Liver (tissue), 9 donors: ENCODE results near the gene CENPT. TPM values are rescaled to one million over a fixed set of nuclear protein-coding genes. Genes with fewer than 3 reads are reported as not detected.

Experiments
- DNase-seq: peaks from one replicate; pipeline ENCODE4 v3.0.0-alpha.2; 2017; ENCODE audit warnings: low spot score
- H3K27ac ChIP-seq, 2 donors: one replicate each; pipeline ENCODE4 v1.7.0; 2013; ENCODE audit warnings: inconsistent platforms in 2 of 2, low read length in 2 of 2, control low read depth in 1 of 2, low read depth in 1 of 2, mild to moderate bottlenecking in 1 of 2
- H3K27me3 ChIP-seq, 4 donors: one replicate each; pipeline versions ENCODE4 v1.6.1 to v1.7.0; 2013; ENCODE audit warnings: low read length in 3 of 4, inconsistent platforms in 1 of 4, mild to moderate bottlenecking in 1 of 4, moderate library complexity in 1 of 4; ENCODE audit not compliant: control insufficient read depth in 4 of 4, insufficient read depth in 4 of 4
- H3K36me3 ChIP-seq, 4 donors: one replicate each; pipeline versions ENCODE4 v1.6.1 to v1.7.0; 2013; ENCODE audit warnings: low read length in 3 of 4, mild to moderate bottlenecking in 3 of 4, low read depth in 1 of 4, moderate library complexity in 1 of 4; ENCODE audit not compliant: control insufficient read depth in 4 of 4, insufficient read depth in 3 of 4
- H3K4me1 ChIP-seq, 4 donors: one replicate each; pipeline versions ENCODE4 v1.6.1 to v1.7.0; 2013; ENCODE audit warnings: low read length in 3 of 4, mild to moderate bottlenecking in 3 of 4, moderate library complexity in 1 of 4; ENCODE audit not compliant: control insufficient read depth in 4 of 4, insufficient read depth in 4 of 4
- H3K4me3 ChIP-seq, 3 donors: one replicate each; pipeline versions ENCODE4 v1.6.1 to v1.7.0; 2013; ENCODE audit warnings: low read length in 3 of 3, control low read depth in 1 of 3, low read depth in 1 of 3, mild to moderate bottlenecking in 1 of 3
- H3K9ac ChIP-seq, 2 donors: one replicate each; pipeline ENCODE4 v1.7.0; 2013; ENCODE audit warnings: low read length in 2 of 2, mild to moderate bottlenecking in 2 of 2, moderate library complexity in 2 of 2, control low read depth in 1 of 2, low read depth in 1 of 2
- H3K9me3 ChIP-seq, 4 donors: one replicate each; pipeline versions ENCODE4 v1.6.1 to v1.7.0; 2013; ENCODE audit warnings: low read length in 3 of 4; ENCODE audit not compliant: control insufficient read depth in 4 of 4
- ATF3 ChIP-seq: IDR thresholded peaks from 2 replicates; pipeline ENCODE4 v1.6.1; 2016; ENCODE audit warnings: antibody characterized with exemption
- CTCF ChIP-seq: fragments of 150-350 bp; IDR thresholded peaks from 2 replicates; pipeline ENCODE4 v1.5.1; 2017; ENCODE audit warnings: improper control_type of control experiment, low read depth, low read length; ENCODE audit not compliant: missing input control
- EGR1 ChIP-seq, 2 donors: IDR thresholded peaks; 2 replicates each; pipeline ENCODE4 v1.6.1; 2016 to 2018; ENCODE audit warnings: antibody characterized with exemption in 2 of 2, low read depth in 2 of 2
- FOXA1 ChIP-seq: IDR thresholded peaks from 2 replicates; pipeline ENCODE4 v1.6.1; 2016; ENCODE audit warnings: antibody characterized with exemption
- FOXA2 ChIP-seq: IDR thresholded peaks from 2 replicates; pipeline ENCODE4 v1.6.1; 2016; ENCODE audit warnings: antibody characterized with exemption
- GABPA ChIP-seq, 2 donors: IDR thresholded peaks in 1 of 2; conservative IDR thresholded peaks in 1 of 2; 2 replicates each; pipeline ENCODE4 v1.6.1; 2016; ENCODE audit warnings: antibody characterized with exemption in 2 of 2, mild to moderate bottlenecking in 1 of 2, moderate library complexity in 1 of 2
- HNF4A ChIP-seq, 2 donors: conservative IDR thresholded peaks; 2 replicates each; pipeline ENCODE4 v1.6.1; 2016; ENCODE audit warnings: antibody characterized with exemption in 2 of 2, mild to moderate bottlenecking in 2 of 2
- HNF4G ChIP-seq: IDR thresholded peaks from 2 replicates; pipeline ENCODE4 v1.6.1; 2016; ENCODE audit warnings: antibody characterized with exemption
- JUND ChIP-seq, 2 donors: IDR thresholded peaks; 2 replicates each; pipeline ENCODE4 v1.6.1; 2016; ENCODE audit warnings: antibody characterized with exemption in 2 of 2
- MAX ChIP-seq: IDR thresholded peaks from 2 replicates; pipeline ENCODE4 v1.6.1; 2016; ENCODE audit warnings: antibody characterized with exemption
- NR2F2 ChIP-seq: IDR thresholded peaks from 2 replicates; pipeline ENCODE4 v1.6.1; 2016; ENCODE audit warnings: antibody characterized with exemption
- RAD21 ChIP-seq, 2 donors: IDR thresholded peaks; 2 replicates each; pipeline ENCODE4 v1.6.1; 2016; ENCODE audit warnings: antibody characterized with exemption in 2 of 2, mild to moderate bottlenecking in 2 of 2
- REST ChIP-seq: IDR thresholded peaks from 2 replicates; pipeline ENCODE4 v1.6.1; 2016; ENCODE audit warnings: antibody characterized with exemption, mild to moderate bottlenecking
- RXRA ChIP-seq, 2 donors: IDR thresholded peaks; 2 replicates each; pipeline ENCODE4 v1.6.1; 2017 to 2018; ENCODE audit warnings: antibody characterized with exemption in 2 of 2, mild to moderate bottlenecking in 1 of 2
- SP1 ChIP-seq: IDR thresholded peaks from 2 replicates; pipeline ENCODE4 v1.6.1; 2018; ENCODE audit warnings: antibody characterized with exemption, mild to moderate bottlenecking
- TAF1 ChIP-seq: conservative IDR thresholded peaks from 2 replicates; pipeline ENCODE4 v1.6.1; 2016; ENCODE audit warnings: antibody characterized with exemption, mild to moderate bottlenecking
- YY1 ChIP-seq: IDR thresholded peaks from 2 replicates; pipeline ENCODE4 v1.6.1; 2016; ENCODE audit warnings: antibody characterized with exemption, mild to moderate bottlenecking
- ZBTB33 ChIP-seq: IDR thresholded peaks from 2 replicates; pipeline ENCODE4 v1.6.1; 2016; ENCODE audit warnings: antibody characterized with exemption
- WGBS: extraction: QIAGEN DNeasy Blood & Tissue Kit; methylation state at CpG from one replicate; pipeline ENCODE4 v1.1.7; 2013; 5-methylcytosine and 5-hydroxymethylcytosine counted together
- polyA plus RNA-seq, 2 donors: library from polyadenylated mRNA; stranded (reverse) in 1 of 2; unstranded in 1 of 2; fragments of 200-250 nt in 1 of 2; fragments of >200 nt in 1 of 2; fragmentation: Nextera tagmentation in 1 of 2; extraction: Ambion mirVana in 1 of 2; gene quantifications; one replicate each; pipeline versions ENCODE4 v1.2.1 to v1.2.3, GENCODE V29; 2013 to 2015
- total RNA-seq, 2 donors: library from RNA; depleted of rRNA; stranded (reverse); fragments of >200 nt; gene quantifications; one replicate each; pipeline ENCODE4 v1.2.3, GENCODE V29; 2014
- donor health status: healthy.
- donor health status: healthy.
- donor health status: healthy.
- donor health status: healthy.
- donor health status: healthy.

Gene CENPT
- total and polyA plus RNA-seq, 4 donors = 11.4 to 26.9 (median 19.3) TPM

- Histone ChIP-seq H3K4me3 (no peak overlapping the region), H3K4me1 (peaks cover 0 to 21% (median 9%) of the 10 kb centered on the region in 4 donors), H3K9ac (no peak overlapping the region), H3K36me3 (peaks cover 29 to 57% (median 37%) of the 10 kb centered on the region in 4 donors), H3K9me3 (no peaks in the 10 kb centered on the region), H3K27ac (no peak overlapping the region), H3K27me3 (no peaks in the 10 kb centered on the region)
- 74% methylated on average over 6 of the region's 6 CpGs for WGBS
- no peak for DNase-seq
- no peak for TF ChIP-seq GABPA (IDR thresholded peaks at IDR 0.05 in 1 of 2, conservative IDR thresholded peaks at IDR 0.05 in 1 of 2)
- no peak for TF ChIP-seq ZBTB33
- TF ChIP-seq JUND (IDR thresholded peaks at IDR 0.05) = no peak
- TF ChIP-seq YY1 = no peak
- no peak for TF ChIP-seq REST
- no peak for TF ChIP-seq RXRA (IDR thresholded peaks at IDR 0.05)
- no peak for TF ChIP-seq SP1
- TF ChIP-seq HNF4A (conservative IDR thresholded peaks at IDR 0.05) = no peak
- TF ChIP-seq CTCF = no peak
- TF ChIP-seq TAF1 = no peak
- TF ChIP-seq HNF4G = no peak
- no peak for TF ChIP-seq NR2F2
- TF ChIP-seq RAD21 (IDR thresholded peaks at IDR 0.05) = no peak
- no peak for TF ChIP-seq MAX
- TF ChIP-seq FOXA1 = no peak
- no peak for TF ChIP-seq EGR1 (IDR thresholded peaks at IDR 0.05; ENCODE audit: low read depth in 2 of 2)
- TF ChIP-seq ATF3 = no peak
- no peak for TF ChIP-seq FOXA2
Observed at GRCh38 chr16:67883146-67883871, 35.8 kb upstream of the CENPT start.
